ENCODE measurements around the gene CYP1A2.

CYP1A2 gene

DNA sequence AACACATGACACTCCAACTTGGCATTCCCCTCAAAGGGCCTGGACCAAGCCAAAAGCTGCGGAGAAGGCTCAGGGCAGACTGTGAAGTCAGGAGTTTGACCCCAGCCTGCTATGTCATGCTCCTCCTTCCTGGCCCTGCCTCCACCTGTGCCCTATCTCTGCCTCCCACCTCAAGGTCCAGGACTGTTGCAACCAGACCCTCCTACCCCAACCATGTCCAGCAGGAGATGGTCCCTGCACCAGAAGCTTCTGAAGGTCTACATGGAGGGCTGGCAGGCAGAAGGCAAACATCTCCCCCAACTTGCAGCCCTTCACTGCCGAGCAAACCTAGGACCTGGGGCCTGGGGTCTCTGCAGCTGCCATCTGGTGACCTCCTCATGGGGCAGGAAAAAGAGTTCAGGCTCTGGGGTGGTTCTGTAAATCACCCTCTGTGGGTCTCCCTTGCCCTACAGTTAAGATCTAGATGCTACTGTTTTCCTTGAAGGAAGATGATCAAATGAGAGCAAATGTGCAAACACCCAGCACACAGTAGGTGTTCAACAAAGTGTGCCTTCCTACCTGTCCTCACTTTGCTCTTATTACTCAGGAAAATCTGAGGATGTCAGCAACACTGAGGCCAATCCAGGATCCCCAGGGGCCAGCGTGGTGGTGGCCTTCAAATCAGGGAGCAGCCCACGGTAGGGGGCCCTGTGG is 21.7 kb downstream of the CYP1A2 start:
- Histone ChIP-seq H3K27me3 (ENCODE audit: control insufficient read depth, insufficient read depth, low read length) (no peaks in the 10 kb centered on the region), H3K9ac (ENCODE audit: low read length) (no peak overlapping the region), H3K4me1 (ENCODE audit: control insufficient read depth, insufficient read depth, low read length) (no peaks in the 10 kb centered on the region), H3K27ac (ENCODE audit: low read depth, low read length) (no peak overlapping the region), H3K36me3 (ENCODE audit: control insufficient read depth, insufficient read depth, low read length) (no peaks in the 10 kb centered on the region), H3K4me3 (ENCODE audit: low read length) (no peak overlapping the region)

DNA sequence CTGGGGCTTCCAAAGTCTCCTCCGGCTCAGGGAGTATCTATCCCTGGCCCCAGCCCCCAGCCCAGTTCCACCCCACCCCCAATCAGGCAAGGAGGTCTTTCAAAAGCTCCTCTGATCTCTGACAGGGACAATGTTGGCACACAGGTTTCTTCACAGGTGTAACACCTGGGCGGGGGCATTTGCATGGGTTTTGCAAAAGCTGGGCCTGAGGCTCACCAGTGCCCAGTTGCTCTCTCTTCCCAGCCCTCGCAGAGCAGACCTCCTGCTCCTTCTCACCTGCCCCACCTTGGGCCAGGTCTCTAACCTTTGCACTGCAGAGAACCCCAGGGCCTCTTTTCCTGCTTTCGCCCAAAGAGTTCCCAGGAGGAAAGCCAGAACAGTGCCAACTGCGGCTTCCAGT is 24.7 kb downstream of the CYP1A2 start:
- Histone ChIP-seq H3K4me3 (ENCODE audit: low read length) (no peak overlapping the region), H3K27ac (ENCODE audit: low read depth, low read length) (no peak overlapping the region), H3K4me1 (ENCODE audit: control insufficient read depth, insufficient read depth, low read length) (no peaks in the 10 kb centered on the region), H3K27me3 (ENCODE audit: control insufficient read depth, insufficient read depth, low read length) (no peaks in the 10 kb centered on the region), H3K36me3 (ENCODE audit: control insufficient read depth, insufficient read depth, low read length) (no peaks in the 10 kb centered on the region), H3K9ac (ENCODE audit: low read length) (no peak overlapping the region)

DNA sequence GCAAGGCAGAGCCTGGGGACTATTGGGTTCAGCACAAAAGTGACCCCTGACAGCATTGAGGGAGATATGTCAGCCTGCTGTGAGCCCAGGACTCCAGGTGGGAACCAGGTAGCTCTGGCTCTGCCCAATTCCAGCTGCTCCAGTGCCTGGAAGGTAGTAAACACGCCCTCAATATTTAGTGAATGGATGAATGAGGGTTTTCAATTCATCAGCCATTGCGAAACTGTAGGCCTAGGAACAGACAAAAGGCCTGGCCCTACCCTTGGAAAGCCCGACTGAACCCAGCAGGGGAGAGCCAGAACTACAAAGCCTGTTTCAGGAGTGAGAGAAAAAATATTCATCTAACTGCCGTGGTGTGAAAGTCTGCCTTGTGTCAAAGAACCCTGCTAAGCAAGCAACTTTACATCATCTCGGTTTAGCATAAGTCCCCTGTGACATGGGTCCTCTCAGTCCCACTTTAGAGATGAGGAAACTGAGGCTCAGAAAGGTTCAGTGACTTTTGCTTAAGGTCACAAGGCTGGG is 25.1 kb downstream of the CYP1A2 start:
- Histone ChIP-seq H3K4me3 (ENCODE audit: low read length) (no peak overlapping the region), H3K27me3 (ENCODE audit: control insufficient read depth, insufficient read depth, low read length) (no peaks in the 10 kb centered on the region), H3K27ac (ENCODE audit: low read depth, low read length) (no peak overlapping the region), H3K9ac (ENCODE audit: low read length) (no peak overlapping the region), H3K4me1 (ENCODE audit: control insufficient read depth, insufficient read depth, low read length) (no peaks in the 10 kb centered on the region), H3K36me3 (ENCODE audit: control insufficient read depth, insufficient read depth, low read length) (no peaks in the 10 kb centered on the region)

DNA sequence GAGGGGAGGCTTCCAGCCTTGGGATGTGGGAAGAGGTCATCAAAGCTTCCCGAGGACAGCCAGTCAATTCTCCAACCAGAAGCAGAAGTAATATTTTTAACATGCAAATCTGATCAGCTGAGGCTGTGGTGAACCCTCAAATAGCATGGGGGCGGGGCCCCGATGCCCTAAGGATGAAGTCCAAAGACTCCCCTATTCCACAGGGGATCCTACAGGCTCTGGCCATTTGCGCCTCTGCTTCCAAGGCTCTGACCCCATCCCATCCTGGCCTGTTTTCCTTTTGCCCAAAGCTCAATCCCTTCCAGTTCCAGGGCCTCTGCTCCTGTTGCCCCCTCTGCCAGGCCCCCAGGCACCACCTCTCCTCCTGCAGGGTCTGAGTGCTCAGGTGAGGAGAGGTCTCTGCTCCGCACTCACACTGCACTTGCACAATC is 26.5 kb downstream of the CYP1A2 start:
- no peak overlapping the region for H3K4me3 ChIP-seq (ENCODE audit: low read length)
- H3K36me3 ChIP-seq (ENCODE audit: control insufficient read depth, insufficient read depth, low read length), result no peaks in the 10 kb centered on the region
- no peaks in the 10 kb centered on the region for H3K27me3 ChIP-seq (ENCODE audit: control insufficient read depth, insufficient read depth, low read length)
- H3K4me1 ChIP-seq (ENCODE audit: control insufficient read depth, insufficient read depth, low read length), result no peaks in the 10 kb centered on the region
- H3K9ac ChIP-seq (ENCODE audit: low read length), result no peak overlapping the region
- no peak overlapping the region for H3K27ac ChIP-seq (ENCODE audit: low read depth, low read length)

DNA sequence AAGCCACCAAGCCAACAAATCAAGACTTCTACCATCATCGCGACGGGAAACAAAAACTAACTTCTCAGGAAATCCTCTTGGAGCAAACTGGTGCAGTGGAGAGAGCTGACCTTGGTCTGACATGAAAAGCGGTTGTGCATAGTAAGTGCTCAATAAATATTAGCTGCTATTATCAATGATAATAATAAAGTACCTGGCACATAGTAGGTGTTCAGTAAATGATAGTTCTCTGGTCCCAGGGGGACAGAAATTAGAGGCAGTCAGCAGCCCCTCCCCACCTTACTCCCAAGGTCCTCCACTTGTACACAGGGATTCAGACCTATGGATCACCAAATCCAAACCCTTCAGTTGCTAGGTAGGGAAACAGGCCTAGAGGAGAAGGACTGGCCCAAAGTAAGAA is 27.2 kb downstream of the CYP1A2 start:
- H3K27me3 ChIP-seq (ENCODE audit: control insufficient read depth, insufficient read depth, low read length), result no peaks in the 10 kb centered on the region
- H3K36me3 ChIP-seq (ENCODE audit: control insufficient read depth, insufficient read depth, low read length), result no peaks in the 10 kb centered on the region
- H3K27ac ChIP-seq (ENCODE audit: low read depth, low read length), result no peak overlapping the region
- H3K9ac ChIP-seq (ENCODE audit: low read length), result no peak overlapping the region
- no peak overlapping the region for H3K4me3 ChIP-seq (ENCODE audit: low read length)
- no peaks in the 10 kb centered on the region for H3K4me1 ChIP-seq (ENCODE audit: control insufficient read depth, insufficient read depth, low read length)

DNA sequence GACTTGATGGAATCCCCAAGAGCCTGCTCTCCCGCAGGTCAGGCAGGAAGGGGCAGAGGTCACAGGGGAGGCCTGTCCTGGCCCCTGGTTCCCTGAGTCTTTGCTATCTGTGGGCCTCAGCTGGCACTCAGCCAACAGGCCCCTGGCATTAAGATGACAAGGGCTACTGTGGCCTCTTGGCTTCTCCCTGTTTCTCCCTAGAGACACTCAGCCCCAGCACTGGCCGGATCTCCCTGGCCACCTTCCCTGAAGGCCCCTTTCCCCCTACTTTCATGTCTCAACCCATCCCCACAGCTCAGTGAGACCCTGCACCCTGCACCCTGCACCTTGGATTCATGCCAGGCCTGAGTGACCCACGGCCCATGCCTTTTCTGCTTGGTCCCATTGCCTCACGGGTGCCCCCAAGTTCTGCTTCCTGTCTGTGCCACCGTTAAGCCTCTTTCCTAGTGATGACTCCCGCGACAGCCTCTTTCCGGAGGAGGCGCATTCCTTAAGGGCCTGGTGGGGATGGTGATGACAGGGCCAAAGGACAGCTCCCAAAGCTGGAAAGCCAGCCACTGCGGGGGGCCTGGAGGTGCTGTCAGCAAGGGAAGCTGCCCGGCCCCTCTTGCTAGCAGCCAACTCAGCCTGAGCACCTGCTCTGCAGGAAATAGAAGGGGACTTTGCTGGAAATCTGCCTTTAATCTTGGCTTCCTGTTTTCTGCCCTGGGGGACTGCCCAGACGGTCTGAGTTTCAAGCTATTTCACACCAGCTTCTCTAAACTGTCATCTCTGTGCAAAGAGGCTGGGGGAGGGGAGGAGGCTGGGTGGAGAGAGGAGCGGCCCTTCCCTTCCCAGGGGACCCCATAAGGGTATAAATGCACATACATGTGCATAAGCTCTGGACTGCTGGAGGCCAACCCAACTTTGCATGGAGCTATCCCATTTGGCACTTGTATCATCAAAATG is 28.4 kb downstream of the CYP1A2 start:
- H3K9ac ChIP-seq (ENCODE audit: low read length), result peak overlapping the region; percentile 2

DNA sequence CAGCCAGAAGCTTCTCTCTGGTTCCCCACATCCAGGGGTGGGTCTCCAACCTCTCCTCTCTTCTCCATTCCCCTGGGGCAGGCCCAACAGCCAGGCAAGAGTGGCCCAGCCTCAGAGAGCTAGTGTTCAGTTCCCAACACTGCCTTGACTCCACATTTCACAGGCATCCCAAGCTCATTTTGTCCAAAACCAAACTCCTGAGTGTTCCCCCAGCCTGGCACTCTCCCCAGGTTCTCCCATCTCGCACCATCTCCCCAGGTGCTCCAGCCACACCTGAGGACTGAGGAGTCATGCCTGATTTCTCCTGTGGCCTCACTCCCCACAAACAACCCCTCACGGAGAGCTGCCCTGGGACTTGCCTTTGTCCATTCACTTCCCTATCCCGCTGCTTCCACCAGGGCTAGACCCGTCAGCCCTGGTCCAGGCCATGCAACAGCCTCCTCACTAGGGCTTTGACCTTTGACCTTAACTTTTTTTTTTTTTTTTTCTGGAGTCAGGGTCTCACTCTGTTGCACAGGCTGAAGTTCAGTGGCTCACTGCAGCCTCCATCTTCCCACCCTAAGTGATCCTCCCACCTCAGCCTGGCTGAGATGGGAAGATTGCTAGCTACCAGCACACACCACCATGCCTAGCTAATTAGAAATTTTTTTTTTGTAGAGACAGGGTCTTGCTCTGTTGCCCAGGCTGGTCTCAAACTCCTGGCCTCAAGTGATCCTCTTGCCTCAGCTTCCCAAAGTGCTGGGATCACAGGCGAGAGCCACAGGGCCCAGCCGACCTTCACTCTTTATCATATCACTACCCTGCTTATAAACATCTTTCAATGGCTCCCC is 29.3 kb downstream of the CYP1A2 start:
- no peaks in the 10 kb centered on the region for H3K27me3 ChIP-seq (ENCODE audit: control insufficient read depth, insufficient read depth, low read length)
- H3K4me3 ChIP-seq (ENCODE audit: low read length), result no peak overlapping the region
- no peaks in the 10 kb centered on the region for H3K36me3 ChIP-seq (ENCODE audit: control insufficient read depth, insufficient read depth, low read length)
- no peak overlapping the region for H3K27ac ChIP-seq (ENCODE audit: low read depth, low read length)
- H3K4me1 ChIP-seq (ENCODE audit: control insufficient read depth, insufficient read depth, low read length), result peaks cover 9% of the 10 kb centered on the region
- H3K9ac ChIP-seq (ENCODE audit: low read length), result no peak overlapping the region

More for the DNA sequence above, 28.4 kb downstream of the CYP1A2 start:
- peaks cover 5% of the 10 kb centered on the region for H3K4me1 ChIP-seq (ENCODE audit: control insufficient read depth, insufficient read depth, low read length)
- H3K36me3 ChIP-seq (ENCODE audit: control insufficient read depth, insufficient read depth, low read length), result no peaks in the 10 kb centered on the region
- no peaks in the 10 kb centered on the region for H3K27me3 ChIP-seq (ENCODE audit: control insufficient read depth, insufficient read depth, low read length)
- H3K4me3 ChIP-seq (ENCODE audit: low read length), result peak overlapping the region; percentile 5
- H3K27ac ChIP-seq (ENCODE audit: low read depth, low read length), result no peak overlapping the region

DNA sequence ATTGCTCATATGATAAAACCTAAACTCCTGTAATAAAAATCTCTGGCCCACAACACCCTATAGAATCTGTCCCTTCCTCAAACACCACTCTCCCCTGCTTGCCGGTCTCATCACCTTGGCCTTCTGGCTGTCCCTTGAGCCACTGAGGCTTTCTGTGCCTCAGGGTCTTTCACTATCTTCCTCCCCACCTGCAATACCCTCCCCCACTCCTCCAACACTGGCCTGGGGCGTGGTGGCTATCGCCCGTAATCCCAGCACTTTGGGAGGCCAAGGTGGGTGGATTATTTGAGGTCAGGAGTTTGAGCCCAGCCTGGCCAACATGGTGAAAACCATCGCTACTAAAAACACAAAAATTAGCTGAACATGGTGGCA is 29.9 kb downstream of the CYP1A2 start:
- Histone ChIP-seq H3K27ac (ENCODE audit: low read depth, low read length) (no peak overlapping the region), H3K9ac (ENCODE audit: low read length) (no peak overlapping the region), H3K36me3 (ENCODE audit: control insufficient read depth, insufficient read depth, low read length) (no peaks in the 10 kb centered on the region), H3K27me3 (ENCODE audit: control insufficient read depth, insufficient read depth, low read length) (no peaks in the 10 kb centered on the region), H3K4me1 (ENCODE audit: control insufficient read depth, insufficient read depth, low read length) (peaks cover 15% of the 10 kb centered on the region), H3K4me3 (ENCODE audit: low read length) (no peak overlapping the region)

DNA sequence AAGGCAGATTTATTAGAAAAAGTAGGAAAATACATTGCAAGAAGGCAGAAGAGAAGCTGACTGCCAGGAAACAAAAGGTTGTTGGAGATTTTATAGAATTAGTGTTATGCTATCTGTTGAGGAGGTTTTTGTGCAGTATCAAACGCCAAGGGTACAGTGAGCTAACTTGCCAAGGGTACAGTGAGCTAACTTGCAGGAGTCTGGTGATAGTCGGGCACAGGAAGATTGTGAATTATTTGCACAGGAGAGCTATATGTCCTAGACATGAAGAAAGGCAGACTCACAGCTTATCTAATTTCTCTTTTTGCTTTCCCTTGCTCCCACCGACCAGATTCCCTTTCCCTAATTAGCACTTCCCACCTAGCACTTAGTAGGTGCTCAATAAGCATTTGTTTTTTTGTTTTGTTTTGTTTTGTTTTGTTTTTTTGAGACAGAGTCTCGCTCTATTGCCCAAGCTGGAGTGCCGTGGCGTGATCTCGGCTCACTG is 30.6 kb downstream of the CYP1A2 start:
- Histone ChIP-seq H3K27me3 (ENCODE audit: control insufficient read depth, insufficient read depth, low read length) (no peaks in the 10 kb centered on the region), H3K4me1 (ENCODE audit: control insufficient read depth, insufficient read depth, low read length) (peaks cover 18% of the 10 kb centered on the region), H3K27ac (ENCODE audit: low read depth, low read length) (no peak overlapping the region), H3K9ac (ENCODE audit: low read length) (no peak overlapping the region), H3K4me3 (ENCODE audit: low read length) (no peak overlapping the region), H3K36me3 (ENCODE audit: control insufficient read depth, insufficient read depth, low read length) (no peaks in the 10 kb centered on the region)

DNA sequence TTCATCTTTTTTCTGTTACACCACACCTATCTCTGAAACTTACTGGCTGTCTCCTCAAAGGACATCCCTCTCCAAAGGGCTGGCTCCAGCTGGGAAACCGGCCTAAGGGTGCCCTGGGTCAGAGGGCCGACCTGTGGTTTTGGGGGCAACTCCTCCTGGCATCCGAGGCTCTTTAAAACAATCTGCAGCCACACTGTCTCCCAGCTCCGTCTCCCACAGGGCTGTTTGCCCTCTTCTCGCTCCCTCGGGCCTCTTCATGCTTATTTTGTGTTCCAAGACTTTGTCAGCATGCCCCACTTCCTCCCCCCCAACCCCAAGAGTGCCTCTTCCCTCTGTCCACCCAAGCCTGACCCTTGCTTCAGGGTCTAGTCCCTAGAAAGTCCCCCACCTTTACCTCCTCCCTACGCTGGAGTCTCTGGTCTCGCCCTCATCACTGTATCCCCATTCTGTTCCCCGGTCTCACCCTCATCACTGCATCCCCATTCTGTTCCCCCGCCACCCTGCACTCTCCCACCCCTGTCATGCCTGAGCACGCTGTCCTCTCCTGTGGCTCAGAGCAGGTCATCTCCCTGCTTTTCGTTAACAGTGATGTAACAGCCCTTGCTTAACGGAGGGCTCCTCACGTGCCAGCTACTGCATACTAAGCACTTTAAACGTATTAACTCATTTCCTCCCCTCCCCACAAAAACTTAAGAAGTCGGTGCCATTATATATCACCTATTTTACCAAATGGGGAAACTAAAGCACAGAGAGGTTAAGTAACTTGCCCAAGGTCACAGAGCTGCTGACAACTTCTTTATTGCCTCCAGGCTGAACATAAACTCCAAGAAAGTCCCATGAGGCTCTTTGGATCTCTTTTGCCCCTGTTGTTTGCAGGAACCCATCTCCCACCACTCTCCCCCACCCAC is 32.1 kb downstream of the CYP1A2 start:
- H3K36me3 ChIP-seq (ENCODE audit: control insufficient read depth, insufficient read depth, low read length), result no peaks in the 10 kb centered on the region
- H3K9ac ChIP-seq (ENCODE audit: low read length), result no peak overlapping the region
- peak overlapping the region; percentile 55 for H3K4me3 ChIP-seq (ENCODE audit: low read length)
- H3K4me1 ChIP-seq (ENCODE audit: control insufficient read depth, insufficient read depth, low read length), result peaks cover 18% of the 10 kb centered on the region
- H3K27me3 ChIP-seq (ENCODE audit: control insufficient read depth, insufficient read depth, low read length), result no peaks in the 10 kb centered on the region
- no peak overlapping the region for H3K27ac ChIP-seq (ENCODE audit: low read depth, low read length)
